H9 (cell line): ENCODE measurements around the gene ARHGAP24. TPM values are rescaled to one million over a fixed set of nuclear protein-coding genes. Genes with fewer than 3 reads are reported as not detected.

ENCODE experiments used
- DNase-seq: peaks from one replicate; pipeline ENCODE4 v3.0.0-alpha.2; 2017
- H2AFZ ChIP-seq: one replicate; pipeline ENCODE4 v1.6.1; 2013; ENCODE audit warnings: mild to moderate bottlenecking, low read length, control low read depth, moderate library complexity
- H2AK5ac ChIP-seq: 2 replicates; pipeline ENCODE4 v1.6.1; 2013; ENCODE audit warnings: low read length, control low read depth, mixed read lengths; ENCODE audit not compliant: insufficient read length
- H2BK120ac ChIP-seq: one replicate; pipeline ENCODE4 v1.6.1; 2013; ENCODE audit warnings: low read depth, mild to moderate bottlenecking, low read length, control low read depth, inconsistent platforms; ENCODE audit not compliant: poor library complexity, severe bottlenecking
- H2BK12ac ChIP-seq: 2 replicates; pipeline ENCODE4 v1.6.1; 2013; ENCODE audit warnings: low read length, control low read depth, mixed read lengths, low read depth; ENCODE audit not compliant: insufficient read length
- H2BK15ac ChIP-seq: 2 replicates; pipeline ENCODE4 v1.6.1; 2013; ENCODE audit warnings: low read depth, low read length, control low read depth
- H2BK20ac ChIP-seq: one replicate; pipeline ENCODE4 v1.6.1; 2013; ENCODE audit warnings: low read depth, mild to moderate bottlenecking, low read length, control low read depth, inconsistent platforms; ENCODE audit not compliant: poor library complexity, severe bottlenecking
- H2BK5ac ChIP-seq: 2 replicates; pipeline ENCODE4 v1.6.1; 2013; ENCODE audit warnings: low read length, control low read depth, mixed read lengths; ENCODE audit not compliant: insufficient read length
- H3K14ac ChIP-seq: 2 replicates; pipeline ENCODE4 v1.6.1; 2013; ENCODE audit warnings: low read length, control low read depth; ENCODE audit not compliant: insufficient read depth
- H3K18ac ChIP-seq: 2 replicates; pipeline ENCODE4 v1.6.1; 2013; ENCODE audit warnings: low read depth, mild to moderate bottlenecking, mixed read lengths, low read length, control low read depth; ENCODE audit not compliant: insufficient read length
- H3K23ac ChIP-seq: 2 replicates; pipeline ENCODE4 v1.6.1; 2013; ENCODE audit warnings: low read length, control low read depth, mixed read lengths, low read depth; ENCODE audit not compliant: insufficient read length
- H3K23me2 ChIP-seq: 2 replicates; pipeline ENCODE4 v1.6.1; 2013; ENCODE audit warnings: low read depth, mild to moderate bottlenecking, mixed read lengths, low read length, control low read depth; ENCODE audit not compliant: insufficient read length, poor library complexity, severe bottlenecking
- H3K27ac ChIP-seq: 2 replicates; pipeline ENCODE4 v1.5.1; 2013; ENCODE audit warnings: low read length, control low read depth, mixed read lengths, low read depth; ENCODE audit not compliant: insufficient read length
- H3K27me3 ChIP-seq: 2 replicates; pipeline ENCODE4 v1.6.1; 2013; ENCODE audit warnings: low read length, control low read depth, inconsistent platforms; ENCODE audit not compliant: insufficient read depth
- H3K4ac ChIP-seq: 2 replicates; pipeline ENCODE4 v1.6.1; 2013; ENCODE audit warnings: low read depth, mild to moderate bottlenecking, control low read depth, inconsistent platforms, low read length, moderate library complexity
- H3K4me1 ChIP-seq: 2 replicates; pipeline ENCODE4 v1.6.1; 2013; ENCODE audit warnings: low read length, control low read depth, inconsistent platforms; ENCODE audit not compliant: insufficient read depth
- H3K4me2 ChIP-seq: 2 replicates; pipeline ENCODE4 v1.6.1; 2013; ENCODE audit warnings: low read length, control low read depth, mixed read lengths; ENCODE audit not compliant: insufficient read length, insufficient read depth
- H3K56ac ChIP-seq: 2 replicates; pipeline ENCODE4 v1.6.1; 2013; ENCODE audit warnings: low read depth, mild to moderate bottlenecking, mixed read lengths, low read length, control low read depth; ENCODE audit not compliant: insufficient read length
- H3K79me1 ChIP-seq: 2 replicates; pipeline ENCODE4 v1.6.1; 2013; ENCODE audit warnings: low read depth, mild to moderate bottlenecking, moderate library complexity, low read length, control low read depth, inconsistent platforms; ENCODE audit not compliant: insufficient read depth, poor library complexity, severe bottlenecking
- H3K79me2 ChIP-seq: 2 replicates; pipeline ENCODE4 v1.6.1; 2013; ENCODE audit warnings: low read length, control low read depth, inconsistent platforms; ENCODE audit not compliant: insufficient read depth
- H3K9ac ChIP-seq: 2 replicates; pipeline ENCODE4 v1.6.1; 2013; ENCODE audit warnings: low read length, control low read depth, mixed read lengths; ENCODE audit not compliant: insufficient read length; ENCODE audit errors: extremely low read depth
- H3K9me3 ChIP-seq: one replicate; pipeline ENCODE4 v1.6.1; 2013; ENCODE audit warnings: low read depth, low read length, inconsistent platforms; ENCODE audit not compliant: control insufficient read depth
- H3T11ph ChIP-seq: one replicate; pipeline ENCODE4 v1.6.1; 2013; ENCODE audit warnings: mild to moderate bottlenecking, low read length, control low read depth, inconsistent platforms
- H4K20me1 ChIP-seq: one replicate; pipeline ENCODE4 v1.6.1; 2013; ENCODE audit not compliant: control insufficient read depth, insufficient read length, insufficient read depth
- H4K5ac ChIP-seq: 2 replicates; pipeline ENCODE4 v1.6.1; 2013; ENCODE audit warnings: low read depth, mild to moderate bottlenecking, mixed read lengths, low read length, control low read depth; ENCODE audit not compliant: insufficient read length
- H4K8ac ChIP-seq: replicated peaks from 2 replicates; pipeline ENCODE4 v1.6.1; 2013; ENCODE audit warnings: low read length, control low read depth, mixed read lengths, low read depth; ENCODE audit not compliant: insufficient read length
- H4K91ac ChIP-seq: 2 replicates; pipeline ENCODE4 v1.6.1; 2013; ENCODE audit warnings: low read depth, mild to moderate bottlenecking, moderate library complexity, mixed read lengths, low read length, control low read depth; ENCODE audit not compliant: insufficient read length
- H3K27ac Mint-ChIP-seq, 3 experiments: 2 replicates in 2 of 3; 3 replicates in 1 of 3; pipeline ENCODE4 v1.8.0; 2020 to 2021; ENCODE audit warnings: mixed read lengths in 3 of 3, mild to moderate bottlenecking in 1 of 3, moderate library complexity in 1 of 3
- H3K27me3 Mint-ChIP-seq: 2 replicates; pipeline ENCODE4 v1.8.0; 2021; ENCODE audit warnings: low read depth, mild to moderate bottlenecking, moderate library complexity, mixed read lengths
- H3K36me3 Mint-ChIP-seq, 3 experiments: 2 replicates in 2 of 3; 3 replicates in 1 of 3; pipeline ENCODE4 v1.8.0; 2020 to 2021; ENCODE audit warnings: low read depth in 3 of 3, mixed read lengths in 3 of 3; ENCODE audit not compliant: insufficient read depth in 1 of 3
- H3K4me1 Mint-ChIP-seq, 2 experiments: 2 replicates each; pipeline ENCODE4 v1.8.0; 2020; ENCODE audit warnings: mixed read lengths in 2 of 2
- H3K4me3 Mint-ChIP-seq, 2 experiments: 2 replicates in 1 of 2; 3 replicates in 1 of 2; pipeline ENCODE4 v1.8.0; 2020 to 2021; ENCODE audit warnings: mild to moderate bottlenecking in 2 of 2, mixed read lengths in 2 of 2, moderate library complexity in 1 of 2
- H3K9me3 Mint-ChIP-seq, 2 experiments: 2 replicates in 1 of 2; 3 replicates in 1 of 2; pipeline ENCODE4 v1.8.0; 2020; ENCODE audit warnings: mild to moderate bottlenecking in 2 of 2, mixed read lengths in 2 of 2, moderate library complexity in 1 of 2
- CTCF ChIP-seq: fragments of 200-600 bp; sonication (generic); conservative IDR thresholded peaks from 3 replicates; pipeline ENCODE4 v1.8.0; 2021; ENCODE audit warnings: antibody characterized with exemption, mild to moderate bottlenecking
- WGBS: extraction: QIAGEN DNeasy Blood & Tissue Kit; methylation state at CpG from one replicate; pipeline ENCODE4 v1.1.7; 2013; ENCODE audit warnings: missing lambda C conversion rate, low lambda C conversion rate, mixed read lengths; ENCODE audit not compliant: insufficient read length; ENCODE audit errors: extremely low coverage; 5-methylcytosine and 5-hydroxymethylcytosine counted together
- total RNA-seq: library from RNA; stranded (reverse); gene quantifications from 2 replicates; pipeline ENCODE4 v1.2.1, GENCODE V29; 2021

Gene ARHGAP24
- total RNA-seq, 1 experiment from 2014 or later = 0.37 TPM

- H2BK12ac ChIP-seq = no peak overlapping the region
- no peak overlapping the region for H3K4ac ChIP-seq
- no peak overlapping the region for H4K91ac ChIP-seq
- H2BK5ac ChIP-seq = no peak overlapping the region
- no peaks in the 10 kb centered on the region for H3K9me3 Mint-ChIP-seq
- no peak overlapping the region for H3K18ac ChIP-seq
- H2AFZ ChIP-seq = peak overlapping the region; percentile 59
- H2BK15ac ChIP-seq = no peak overlapping the region
- H3K4me2 ChIP-seq = no peak overlapping the region
- no peaks in the 10 kb centered on the region for H3K79me1 ChIP-seq
- TF ChIP-seq CTCF = no peak
- H3K27me3 Mint-ChIP-seq = no peaks in the 10 kb centered on the region
- H3K56ac ChIP-seq = no peak overlapping the region
- no peaks in the 10 kb centered on the region for H3K9me3 ChIP-seq
- no peak overlapping the region for H3K9ac ChIP-seq
- no peak overlapping the region for H3K4me3 Mint-ChIP-seq
- DNase-seq = no peak
- H4K8ac ChIP-seq = no peak overlapping the region
- H2BK20ac ChIP-seq = no peak overlapping the region
- H3K4me1 Mint-ChIP-seq = peaks cover 24 to 39% of the 10 kb centered on the region in 2 experiments
- no peaks in the 10 kb centered on the region for H4K20me1 ChIP-seq
- no peak overlapping the region; the same call in 1 of the 2 replicates for H3K14ac ChIP-seq
- H3K27ac Mint-ChIP-seq = peak overlapping the region; percentile 57 to 74 (median 62); a peak in 5 of 7 replicates
- no peaks in the 10 kb centered on the region for H3K79me2 ChIP-seq
- H3K23me2 ChIP-seq = no peaks in the 10 kb centered on the region
- H2BK120ac ChIP-seq = no peak overlapping the region
- no peak overlapping the region for H2AK5ac ChIP-seq
- H3T11ph ChIP-seq = no peak overlapping the region
- H3K23ac ChIP-seq = no peak overlapping the region
- H3K4me1 ChIP-seq = no peaks in the 10 kb centered on the region
- no peak overlapping the region for H3K27ac ChIP-seq
- H3K36me3 Mint-ChIP-seq = no peaks in the 10 kb centered on the region
- WGBS = no CpG with 5 or more reads among the region's 3 CpGs
- no peaks in the 10 kb centered on the region for H3K27me3 ChIP-seq
- no peak overlapping the region for H4K5ac ChIP-seq
Observed at GRCh38 chr4:85953651-85954018, 478.7 kb downstream of the ARHGAP24 start.
